ENCODE measurements around the gene UMAD1.
"Not testable (repeated sequence)": the region's sequence is repeated elsewhere in the genome, so short reads cannot be mapped to it uniquely, and the experiment has no call there.

Gene UMAD1

DNA sequence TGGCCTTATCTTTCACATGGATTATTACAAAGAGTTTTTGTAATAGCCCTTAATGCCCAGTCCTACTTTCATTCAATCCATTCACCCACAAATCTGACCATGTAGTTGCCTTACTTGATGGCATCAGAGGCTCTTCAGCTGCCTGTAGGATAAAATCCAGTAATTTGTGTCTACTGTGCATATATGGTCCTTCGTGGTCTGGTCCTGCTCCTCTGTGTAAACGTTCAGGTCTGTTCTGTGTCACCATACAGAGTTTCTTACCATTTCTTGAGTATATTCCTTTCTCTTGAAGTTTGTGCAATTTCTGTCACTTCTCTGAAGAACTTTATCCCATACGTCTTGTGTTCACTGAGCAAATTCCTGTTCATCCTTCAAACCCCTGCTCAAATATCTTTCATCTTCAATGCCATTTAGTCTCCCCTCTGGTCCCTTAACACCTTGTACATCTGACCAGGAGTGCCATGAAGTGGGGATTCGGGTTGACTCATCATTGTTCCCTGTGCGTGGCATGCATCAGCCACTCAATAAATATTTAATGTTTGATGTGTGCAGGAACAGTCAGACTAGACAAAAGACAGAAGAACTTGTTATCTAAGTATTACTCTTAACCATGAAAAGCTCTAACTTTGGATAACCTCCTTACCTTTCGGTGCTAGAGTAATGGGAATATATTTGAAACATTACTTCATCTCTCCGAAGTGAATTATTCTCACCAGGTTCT, 176.4 kb downstream of the UMAD1 start:
- no peak overlapping the region for H3K4me3 ChIP-seq (ENCODE audit: low read depth, low read length)
- DNase-seq (ENCODE audit: low read depth) = no peak
- TF ChIP-seq, protein P1, sequence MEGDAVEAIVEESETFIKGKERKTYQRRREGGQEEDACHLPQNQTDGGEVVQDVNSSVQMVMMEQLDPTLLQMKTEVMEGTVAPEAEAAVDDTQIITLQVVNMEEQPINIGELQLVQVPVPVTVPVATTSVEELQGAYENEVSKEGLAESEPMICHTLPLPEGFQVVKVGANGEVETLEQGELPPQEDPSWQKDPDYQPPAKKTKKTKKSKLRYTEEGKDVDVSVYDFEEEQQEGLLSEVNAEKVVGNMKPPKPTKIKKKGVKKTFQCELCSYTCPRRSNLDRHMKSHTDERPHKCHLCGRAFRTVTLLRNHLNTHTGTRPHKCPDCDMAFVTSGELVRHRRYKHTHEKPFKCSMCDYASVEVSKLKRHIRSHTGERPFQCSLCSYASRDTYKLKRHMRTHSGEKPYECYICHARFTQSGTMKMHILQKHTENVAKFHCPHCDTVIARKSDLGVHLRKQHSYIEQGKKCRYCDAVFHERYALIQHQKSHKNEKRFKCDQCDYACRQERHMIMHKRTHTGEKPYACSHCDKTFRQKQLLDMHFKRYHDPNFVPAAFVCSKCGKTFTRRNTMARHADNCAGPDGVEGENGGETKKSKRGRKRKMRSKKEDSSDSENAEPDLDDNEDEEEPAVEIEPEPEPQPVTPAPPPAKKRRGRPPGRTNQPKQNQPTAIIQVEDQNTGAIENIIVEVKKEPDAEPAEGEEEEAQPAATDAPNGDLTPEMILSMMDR (IDR thresholded peaks at IDR 0.05; ENCODE audit: control insufficient read depth, extremely low read depth, insufficient read depth) = no peak

DNA sequence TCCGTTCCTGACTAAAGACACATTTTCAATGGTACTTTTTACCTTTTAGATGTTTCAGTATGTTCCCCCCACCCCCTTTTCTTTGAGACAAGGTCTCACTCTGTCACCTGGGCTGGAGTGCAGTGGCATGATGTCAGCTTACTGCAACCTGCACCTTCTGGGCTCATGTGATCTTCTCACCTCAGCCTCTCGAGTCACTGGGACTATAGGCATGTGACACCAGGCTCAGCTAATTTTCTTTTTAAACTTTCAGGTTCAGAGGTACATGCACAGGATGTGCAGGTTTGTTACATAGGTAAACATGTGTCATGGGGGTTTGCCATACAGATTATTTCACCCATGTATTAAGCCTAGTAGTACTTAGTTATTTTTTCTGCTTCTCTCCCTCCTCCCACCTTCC, 177.2 kb downstream of the UMAD1 start:
- TF ChIP-seq, protein P1 (IDR thresholded peaks at IDR 0.05; ENCODE audit: control insufficient read depth, extremely low read depth, insufficient read depth) = no peak
- H3K4me3 ChIP-seq (ENCODE audit: low read depth, low read length) = no peak overlapping the region
- no peak for DNase-seq (ENCODE audit: low read depth)

DNA sequence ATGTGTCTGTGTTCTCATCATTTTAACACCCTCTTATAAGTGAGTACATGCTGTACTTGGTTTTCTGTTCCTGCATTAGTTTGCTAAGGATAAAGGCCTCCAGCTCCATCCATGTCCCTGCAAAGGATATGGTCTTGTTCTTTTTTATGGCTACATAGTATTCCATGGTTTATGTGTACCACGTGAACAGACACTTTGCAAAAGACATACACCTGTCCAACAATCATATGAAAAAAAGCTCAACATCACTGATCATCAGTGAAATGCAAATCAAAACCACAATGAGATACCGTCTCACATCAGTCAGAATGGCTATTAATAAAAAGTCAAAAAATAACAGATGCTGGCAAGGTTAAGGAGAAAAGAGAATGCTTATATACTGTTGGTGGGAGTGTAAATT, 177.6 kb downstream of the UMAD1 start:
- H3K4me3 ChIP-seq (ENCODE audit: low read depth, low read length); DNase-seq (ENCODE audit: low read depth): not testable (repeated sequence)

DNA sequence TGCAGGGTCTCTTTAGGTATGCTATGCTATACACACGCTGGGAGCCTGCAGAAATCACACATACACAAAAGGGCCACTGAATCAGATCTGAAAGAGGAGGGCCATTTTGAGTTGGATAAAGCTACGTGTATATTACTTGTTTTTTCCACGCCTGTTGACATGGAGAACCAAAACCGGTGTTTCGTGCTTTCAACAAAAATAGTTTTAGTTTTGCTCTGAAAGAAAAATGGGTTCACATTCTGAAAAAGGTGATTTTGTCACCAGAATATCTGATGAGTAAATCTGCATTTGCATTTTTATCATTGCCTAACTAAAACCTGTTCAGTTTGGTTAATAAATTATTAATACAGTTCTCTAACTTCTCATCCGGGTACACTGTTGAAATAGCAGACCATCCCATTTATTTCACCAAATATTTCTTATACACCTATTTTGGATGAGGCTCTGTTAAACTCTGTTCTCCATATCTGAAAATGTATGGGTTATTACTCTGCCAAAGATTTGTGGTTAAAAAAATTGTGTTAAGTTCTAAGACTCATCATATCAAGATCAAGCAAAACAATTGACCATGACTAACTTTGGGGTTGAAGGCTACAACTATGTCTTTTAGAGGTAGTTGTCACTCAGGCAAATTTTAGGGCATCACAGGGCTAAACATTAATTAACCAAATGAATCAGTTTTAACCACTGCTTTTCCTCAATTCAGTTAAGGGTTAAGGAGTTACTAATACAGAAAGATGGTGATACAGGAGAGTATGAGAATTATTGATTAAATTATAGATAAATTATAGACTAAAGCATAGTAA, 179.1 kb downstream of the UMAD1 start:
- no peak overlapping the region for H3K4me3 ChIP-seq (ENCODE audit: low read depth, low read length)
- TF ChIP-seq, protein P1 (IDR thresholded peaks at IDR 0.05; ENCODE audit: control insufficient read depth, extremely low read depth, insufficient read depth) = no peak
- DNase-seq (ENCODE audit: low read depth) = no peak

DNA sequence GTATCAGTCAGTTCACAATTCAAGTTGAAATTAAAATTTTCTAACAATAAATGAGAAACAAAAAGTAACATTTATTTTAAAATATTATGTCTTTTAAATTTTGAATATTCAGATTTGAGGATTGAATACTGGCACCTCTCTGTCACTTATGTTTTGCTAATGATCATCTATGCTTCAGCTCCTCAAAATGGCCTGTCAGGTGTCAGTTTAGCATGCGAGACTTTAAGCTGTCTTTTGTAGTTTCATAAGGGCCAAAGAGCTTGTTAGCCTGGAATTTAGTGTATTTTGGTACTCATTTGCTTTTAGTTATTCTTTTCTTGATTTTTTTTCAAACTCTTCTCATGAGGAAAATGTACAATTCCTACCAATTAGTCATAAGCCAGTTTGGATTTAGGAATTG, 179.9 kb downstream of the UMAD1 start:
- DNase-seq (ENCODE audit: low read depth) = no peak
- no peak overlapping the region for H3K4me3 ChIP-seq (ENCODE audit: low read depth, low read length)
- TF ChIP-seq, protein P1 (IDR thresholded peaks at IDR 0.05; ENCODE audit: control insufficient read depth, extremely low read depth, insufficient read depth) = no peak

DNA sequence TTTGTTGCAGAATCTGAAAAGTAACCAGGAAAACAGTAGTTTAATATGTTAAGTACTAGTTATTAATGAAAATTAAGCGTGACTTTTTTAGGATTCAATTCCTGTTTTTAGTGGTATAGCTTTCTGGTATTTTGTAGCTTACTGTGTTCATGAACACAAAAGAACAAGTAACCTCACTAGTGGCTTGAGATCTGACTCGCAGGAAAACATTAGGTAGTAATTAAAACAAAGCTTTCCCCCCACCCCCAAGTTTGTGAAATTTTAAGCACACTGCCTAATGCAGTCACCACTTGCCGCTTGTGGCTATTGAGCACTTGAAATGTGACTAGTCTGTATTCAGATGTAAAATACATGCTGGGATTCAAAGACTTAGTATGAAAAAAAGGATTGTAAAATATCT, 180.4 kb downstream of the UMAD1 start:
- no peak for DNase-seq (ENCODE audit: low read depth)
- H3K4me3 ChIP-seq (ENCODE audit: low read depth, low read length) = no peak overlapping the region
- TF ChIP-seq, protein P1 (IDR thresholded peaks at IDR 0.05; ENCODE audit: control insufficient read depth, extremely low read depth, insufficient read depth) = no peak

DNA sequence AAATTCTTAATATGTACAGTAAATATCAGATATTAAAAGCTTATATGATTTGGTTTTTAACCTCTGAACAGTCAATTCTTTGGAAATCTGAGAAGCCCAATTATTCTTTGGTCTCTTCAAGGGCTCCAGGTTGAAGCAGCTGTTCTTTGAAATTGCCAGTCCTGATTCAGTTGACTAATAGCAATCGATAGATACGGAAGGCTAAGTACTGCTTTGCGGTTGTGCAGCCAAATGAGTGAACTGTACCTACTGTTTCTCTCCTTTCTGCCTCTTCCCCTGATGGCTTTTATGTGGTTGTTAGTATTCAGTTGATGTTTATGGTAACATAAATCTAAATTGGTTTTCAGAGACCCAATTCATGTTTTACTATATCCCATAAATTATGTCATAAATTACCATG, 181.0 kb downstream of the UMAD1 start:
- no peak overlapping the region for H3K4me3 ChIP-seq (ENCODE audit: low read depth, low read length)
- no peak for DNase-seq (ENCODE audit: low read depth)
- TF ChIP-seq, protein P1 (IDR thresholded peaks at IDR 0.05; ENCODE audit: control insufficient read depth, extremely low read depth, insufficient read depth) = no peak

DNA sequence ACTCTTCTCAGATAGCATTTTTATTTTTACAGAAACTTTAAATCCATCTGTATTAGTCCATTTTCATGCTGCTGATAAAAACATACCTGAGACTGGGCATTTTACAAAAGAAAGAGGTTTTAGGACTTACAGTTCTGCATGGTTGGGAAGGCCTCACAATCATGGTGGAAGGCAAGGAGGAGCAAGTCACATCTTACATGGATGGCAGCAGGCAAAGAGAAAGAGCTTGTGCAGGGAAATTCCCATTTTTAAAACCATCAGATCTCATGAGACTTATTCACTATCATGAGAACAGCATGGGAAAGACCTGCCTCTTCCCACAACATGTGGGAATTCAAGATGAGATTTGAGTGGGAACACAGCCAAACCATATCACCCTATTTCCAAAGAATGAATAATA, 184.7 kb downstream of the UMAD1 start:
- DNase-seq (ENCODE audit: low read depth); H3K4me3 ChIP-seq (ENCODE audit: low read depth, low read length): not testable (repeated sequence)

All from LNCaP clone FGC (cell line).